Measurements from ENCODE around the gene USP13.
"Not testable (repeated sequence)": the region's sequence is repeated elsewhere in the genome, so short reads cannot be mapped to it uniquely, and the experiment has no call there.

The USP13 gene

DNA sequence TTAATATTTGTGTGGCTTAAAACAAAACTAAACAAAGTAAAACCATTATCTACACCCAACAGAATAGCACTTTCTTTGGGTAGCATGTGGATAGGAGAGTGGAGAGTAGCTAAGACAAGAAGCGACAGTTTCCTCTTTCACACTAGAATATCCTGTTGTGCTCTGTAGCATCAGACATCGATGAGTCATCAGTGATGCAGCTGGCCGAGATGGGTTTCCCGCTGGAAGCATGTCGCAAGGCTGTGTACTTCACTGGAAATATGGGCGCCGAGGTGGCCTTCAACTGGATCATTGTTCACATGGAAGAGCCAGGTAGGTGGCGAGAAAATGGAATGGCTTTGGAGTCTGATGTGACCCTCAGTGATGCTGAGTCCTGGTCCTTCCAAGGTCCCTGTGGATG lies 108.1 kb downstream of the USP13 start:
- no peak for DNase-seq
- Mint-ChIP-seq H3K4me1 (ENCODE audit: low read depth) (no peaks in the 10 kb centered on the region), H3K27me3 (no peaks in the 10 kb centered on the region), H3K27ac (no peak overlapping the region), H3K4me3 (no peak overlapping the region), H3K9me3 (no peaks in the 10 kb centered on the region), H3K36me3 (ENCODE audit: low read depth) (peaks cover 80% of the 10 kb centered on the region)

DNA sequence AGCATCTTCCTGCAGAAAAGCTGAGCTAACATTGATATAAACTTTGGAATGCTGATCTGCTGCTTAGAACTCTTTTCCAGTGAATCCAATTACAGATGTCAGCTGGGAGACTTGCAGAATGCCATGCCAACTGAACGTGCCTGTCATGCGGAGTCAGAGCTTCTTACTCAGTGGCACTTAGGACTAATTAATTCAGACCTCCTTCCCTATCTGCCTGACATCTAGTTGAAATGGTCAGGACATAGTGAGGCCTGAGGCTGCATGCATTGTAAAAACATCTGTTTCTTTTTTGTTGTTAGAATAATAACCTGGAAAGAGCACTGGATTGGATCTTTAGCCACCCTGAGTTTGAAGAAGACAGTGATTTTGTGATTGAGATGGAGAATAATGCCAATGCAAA lies 112.6 kb downstream of the USP13 start:
- H3K4me3 Mint-ChIP-seq, result no peak overlapping the region
- DNase-seq, result no peak
- no peaks in the 10 kb centered on the region for H3K27me3 Mint-ChIP-seq
- H3K36me3 Mint-ChIP-seq (ENCODE audit: low read depth), result peaks cover 79% of the 10 kb centered on the region
- no peak overlapping the region for H3K27ac Mint-ChIP-seq
- no peaks in the 10 kb centered on the region for H3K9me3 Mint-ChIP-seq
- no peaks in the 10 kb centered on the region for H3K4me1 Mint-ChIP-seq (ENCODE audit: low read depth)

DNA sequence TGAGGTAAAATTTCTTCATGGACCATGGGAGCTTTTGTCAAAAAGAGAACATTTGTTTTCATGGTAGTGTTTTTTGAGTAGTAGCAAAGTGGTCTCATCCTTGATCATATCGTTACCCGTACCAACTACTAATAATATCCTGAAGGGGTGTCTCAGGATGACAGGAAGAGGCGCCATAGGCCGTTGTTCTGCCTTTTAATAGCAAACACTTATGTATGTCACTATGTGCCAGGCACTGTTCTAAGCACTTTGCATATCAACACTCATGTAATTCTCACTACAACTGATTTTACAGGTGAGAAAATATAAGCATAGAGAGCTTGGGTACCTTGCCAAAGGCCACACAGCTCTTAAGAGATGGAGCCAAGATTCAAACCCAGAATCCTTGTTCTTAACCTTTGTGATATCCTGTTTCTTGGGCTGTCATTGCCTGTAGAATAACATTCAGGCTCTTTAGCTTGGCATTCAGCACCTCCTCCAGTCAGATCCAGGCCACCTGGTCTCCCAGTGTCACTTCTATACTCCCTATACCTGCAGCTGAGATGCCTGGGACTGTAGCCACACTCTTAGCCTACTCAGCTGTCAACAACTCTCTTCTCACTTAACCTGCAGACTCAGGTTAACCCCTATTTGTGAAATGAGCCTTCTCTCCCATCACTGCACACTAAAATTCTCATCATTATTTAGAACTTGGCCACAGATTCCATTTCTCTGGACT lies 113.7 kb downstream of the USP13 start:
- H3K36me3 Mint-ChIP-seq (ENCODE audit: low read depth), result peaks cover 80% of the 10 kb centered on the region
- H3K4me1 Mint-ChIP-seq (ENCODE audit: low read depth), result no peaks in the 10 kb centered on the region
- no peaks in the 10 kb centered on the region for H3K27me3 Mint-ChIP-seq

DNA sequence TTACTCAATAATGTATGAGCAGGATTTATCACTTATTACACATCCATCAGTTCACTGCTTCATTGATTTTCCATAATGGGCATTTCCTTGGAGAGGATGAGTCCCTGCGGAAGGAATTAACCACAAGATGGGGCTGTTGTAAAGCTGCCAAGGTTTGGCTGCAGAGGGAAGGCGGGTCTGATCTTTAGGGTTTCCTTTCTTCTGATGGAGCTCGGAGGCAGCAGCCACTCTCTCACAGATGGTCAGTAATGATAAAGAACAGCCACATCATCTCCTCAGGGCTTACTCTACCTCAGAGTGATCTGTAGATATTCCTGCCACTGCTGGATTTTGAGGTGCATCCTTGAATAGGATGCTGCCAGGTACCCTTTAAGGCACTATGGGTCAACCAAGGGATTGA lies 115.2 kb downstream of the USP13 start:
- Mint-ChIP-seq H3K27ac (no peak overlapping the region), H3K4me3 (no peak overlapping the region), H3K9me3 (no peaks in the 10 kb centered on the region), H3K36me3 (ENCODE audit: low read depth) (peaks cover 84% of the 10 kb centered on the region), H3K4me1 (ENCODE audit: low read depth) (no peaks in the 10 kb centered on the region), H3K27me3 (no peaks in the 10 kb centered on the region)
- DNase-seq, result no peak

More for the DNA sequence above, 113.7 kb downstream of the USP13 start:
- no peak overlapping the region for H3K27ac Mint-ChIP-seq
- H3K9me3 Mint-ChIP-seq, result no peaks in the 10 kb centered on the region
- H3K4me3 Mint-ChIP-seq, result no peak overlapping the region
- DNase-seq, result no peak

DNA sequence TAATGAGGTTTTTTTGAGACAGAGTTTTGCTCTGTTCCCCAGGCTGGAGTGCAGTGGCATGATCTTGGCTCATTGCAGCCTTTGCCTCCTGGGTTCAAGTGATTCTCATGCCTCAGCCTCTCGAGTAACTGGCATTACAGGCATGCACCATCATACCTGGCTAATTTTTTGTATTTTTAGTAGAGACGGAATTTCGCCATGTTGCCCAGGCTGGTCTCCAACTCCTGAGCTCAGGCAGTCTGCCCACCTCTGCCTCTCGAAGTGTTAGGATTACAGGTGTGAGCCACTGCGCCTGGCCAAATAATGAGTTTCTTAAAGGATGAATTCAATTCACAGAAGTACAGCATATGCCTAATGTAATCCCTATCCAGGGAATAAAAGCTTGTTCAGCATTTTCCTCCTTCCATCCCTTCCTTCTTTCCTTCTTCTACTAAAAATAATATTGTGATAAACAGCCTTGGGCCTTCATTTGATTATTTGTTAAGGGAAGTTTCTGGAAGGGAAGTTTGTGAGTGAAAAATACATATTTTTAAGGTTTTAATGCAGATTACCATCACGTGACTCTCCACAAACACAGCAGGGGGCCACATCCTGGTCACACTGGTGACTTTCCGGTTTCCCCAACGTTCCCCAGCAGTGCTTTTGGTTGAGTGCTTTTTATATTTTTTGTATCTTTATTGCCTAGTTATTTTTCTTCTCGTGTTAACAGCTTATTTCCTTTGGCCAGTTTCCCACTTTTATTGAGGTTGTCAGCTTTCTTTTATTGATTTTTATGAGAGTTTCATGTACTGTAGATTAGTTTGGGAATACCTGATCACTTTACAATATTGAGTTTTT lies 116.8 kb downstream of the USP13 start:
- Mint-ChIP-seq H3K36me3 (ENCODE audit: low read depth) (peaks cover 89% of the 10 kb centered on the region), H3K9me3 (peaks cover 2% of the 10 kb centered on the region), H3K4me3 (no peak overlapping the region), H3K4me1 (ENCODE audit: low read depth) (no peaks in the 10 kb centered on the region), H3K27me3 (no peaks in the 10 kb centered on the region), H3K27ac (no peak overlapping the region)
- DNase-seq, result no peak

DNA sequence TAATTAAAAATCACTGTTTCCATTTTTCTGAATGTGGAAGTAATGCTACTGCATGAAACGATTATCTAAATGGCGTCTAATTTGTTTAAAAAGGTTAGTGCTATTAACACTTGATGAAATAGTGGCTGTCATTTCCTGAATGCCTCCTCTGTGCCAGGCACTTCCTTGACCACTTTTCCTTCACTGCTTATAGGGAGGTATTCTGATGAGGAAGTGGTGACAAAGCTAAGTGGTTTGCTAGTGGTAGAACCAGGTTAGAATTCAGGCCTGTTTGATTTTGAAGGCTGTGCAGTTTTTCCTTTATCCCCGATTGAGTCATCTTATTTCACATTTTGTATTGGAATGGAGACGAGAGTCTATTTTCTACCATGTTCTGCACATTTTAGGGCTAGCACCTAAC lies 119.0 kb downstream of the USP13 start:
- no peaks in the 10 kb centered on the region for H3K27me3 Mint-ChIP-seq
- no peaks in the 10 kb centered on the region for H3K4me1 Mint-ChIP-seq (ENCODE audit: low read depth)
- H3K9me3 Mint-ChIP-seq, result peaks cover 2% of the 10 kb centered on the region
- H3K27ac Mint-ChIP-seq, result no peak overlapping the region
- DNase-seq, result no peak
- H3K36me3 Mint-ChIP-seq (ENCODE audit: low read depth), result peaks cover 83% of the 10 kb centered on the region
- no peak overlapping the region for H3K4me3 Mint-ChIP-seq

DNA sequence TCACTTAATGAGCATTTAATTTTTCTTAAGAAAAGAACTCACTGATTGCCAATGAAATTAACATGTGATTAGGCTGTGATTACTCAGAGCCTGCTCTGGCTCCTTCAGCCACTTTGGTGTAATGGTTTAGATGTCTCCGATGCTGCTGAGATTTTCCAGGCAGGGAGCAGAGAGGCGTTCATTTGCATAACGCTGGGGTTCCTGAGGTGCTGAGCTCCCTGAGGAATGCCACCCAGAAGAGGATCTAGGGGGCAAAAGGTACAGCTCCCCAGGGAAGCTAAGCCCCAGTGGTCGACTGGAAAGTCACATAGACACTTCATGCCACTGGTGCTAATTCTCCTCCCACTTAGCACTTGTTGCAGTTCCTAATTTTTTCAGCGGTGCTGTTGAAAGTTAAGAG lies 119.5 kb downstream of the USP13 start:
- H3K4me1 Mint-ChIP-seq (ENCODE audit: low read depth), result no peaks in the 10 kb centered on the region
- H3K27ac Mint-ChIP-seq, result no peak overlapping the region
- no peak overlapping the region for H3K4me3 Mint-ChIP-seq
- peaks cover 2% of the 10 kb centered on the region for H3K9me3 Mint-ChIP-seq
- H3K27me3 Mint-ChIP-seq, result no peaks in the 10 kb centered on the region
- peaks cover 80% of the 10 kb centered on the region for H3K36me3 Mint-ChIP-seq (ENCODE audit: low read depth)
- no peak for DNase-seq

DNA sequence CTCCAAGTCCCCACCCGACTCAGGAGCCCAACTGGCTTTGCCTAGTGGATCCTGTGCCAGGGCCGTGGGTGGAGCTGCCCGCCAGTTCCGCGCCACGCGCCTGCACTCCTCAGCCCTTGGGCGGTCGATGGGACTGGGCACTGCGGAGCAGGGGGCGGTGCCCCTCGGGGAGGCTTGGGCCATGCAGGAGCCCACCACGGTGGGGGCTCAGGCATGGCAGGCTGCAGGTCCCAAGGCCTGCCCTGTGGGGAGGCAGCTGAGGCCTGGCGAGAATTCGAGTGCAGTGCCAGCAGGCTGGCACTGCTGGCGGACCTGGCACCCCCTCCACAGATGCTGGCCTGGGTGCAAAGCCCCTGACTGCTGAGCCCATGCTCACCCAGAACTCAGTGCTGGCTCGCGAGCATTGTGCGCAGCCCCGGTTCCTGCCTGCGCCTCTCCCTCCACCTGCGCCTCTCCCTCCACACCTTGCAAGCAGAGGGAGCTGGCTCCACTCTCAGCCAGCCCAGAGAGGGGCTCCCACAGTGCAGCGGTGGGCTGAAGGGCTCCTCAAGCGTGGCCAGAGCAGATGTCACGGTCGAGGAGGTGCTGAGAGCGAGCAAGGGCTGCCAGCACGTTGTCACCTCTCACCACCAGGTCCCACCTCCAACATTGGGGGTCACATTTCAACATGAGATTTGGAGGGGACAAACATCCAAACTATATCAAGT lies 122.7 kb downstream of the USP13 start:
- no peak overlapping the region for H3K4me3 Mint-ChIP-seq
- peaks cover 76% of the 10 kb centered on the region for H3K36me3 Mint-ChIP-seq (ENCODE audit: low read depth)
- DNase-seq, result no peak

DNA sequence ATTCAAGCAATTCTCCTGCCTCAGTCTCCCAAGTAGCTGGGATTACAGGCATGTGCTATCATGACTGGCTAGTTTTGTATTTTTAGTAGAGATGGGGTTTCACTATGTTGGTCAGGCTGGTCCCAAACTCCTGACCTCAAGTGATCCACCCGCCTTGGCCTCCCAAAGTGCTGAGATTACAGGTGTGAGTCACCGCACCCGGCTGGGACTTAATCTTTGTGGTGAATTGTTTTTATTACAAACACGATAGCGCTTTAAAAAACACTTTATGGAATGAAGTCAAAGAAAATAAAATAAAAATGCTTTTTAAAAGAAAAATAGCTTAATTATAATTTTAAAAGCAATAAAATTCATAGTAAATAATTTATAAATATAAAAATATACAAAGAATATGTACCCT lies 130.0 kb downstream of the USP13 start:
- peaks cover 62% of the 10 kb centered on the region for H3K36me3 Mint-ChIP-seq (ENCODE audit: low read depth)
- H3K9me3 Mint-ChIP-seq; H3K4me3 Mint-ChIP-seq; H3K27me3 Mint-ChIP-seq; H3K4me1 Mint-ChIP-seq (ENCODE audit: low read depth); DNase-seq; H3K27ac Mint-ChIP-seq: not testable (repeated sequence)

More for the DNA sequence above, 122.7 kb downstream of the USP13 start:
- Mint-ChIP-seq H3K27me3 (no peaks in the 10 kb centered on the region), H3K4me1 (ENCODE audit: low read depth) (no peaks in the 10 kb centered on the region), H3K27ac (no peak overlapping the region), H3K9me3 (peaks cover 6% of the 10 kb centered on the region)

DNA sequence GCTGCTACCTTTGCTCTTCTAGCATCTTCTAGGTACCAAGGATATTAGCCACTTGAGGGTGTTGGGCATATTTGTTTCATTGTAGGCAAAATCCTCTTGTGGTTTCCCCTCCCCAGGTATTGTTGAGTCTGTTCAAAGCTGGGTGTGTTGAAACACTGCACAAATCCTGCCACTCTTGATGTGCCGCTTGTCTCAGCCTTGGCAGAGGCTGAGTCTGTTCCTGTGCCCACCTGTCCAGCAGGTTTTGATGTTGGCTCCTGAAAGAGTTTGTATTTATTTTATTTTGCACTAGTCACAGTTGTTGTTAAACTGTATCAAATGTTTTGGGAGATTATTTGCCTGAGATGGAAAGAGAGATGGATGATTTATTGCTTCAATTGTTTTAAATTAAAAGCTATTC lies 136.2 kb downstream of the USP13 start:
- no peaks in the 10 kb centered on the region for H3K4me1 Mint-ChIP-seq (ENCODE audit: low read depth)
- H3K9me3 Mint-ChIP-seq, result no peaks in the 10 kb centered on the region
- H3K27ac Mint-ChIP-seq, result no peak overlapping the region
- H3K36me3 Mint-ChIP-seq (ENCODE audit: low read depth), result peaks cover 26% of the 10 kb centered on the region
- no peak overlapping the region for H3K4me3 Mint-ChIP-seq
- no peaks in the 10 kb centered on the region for H3K27me3 Mint-ChIP-seq
- DNase-seq, result no peak

DNA sequence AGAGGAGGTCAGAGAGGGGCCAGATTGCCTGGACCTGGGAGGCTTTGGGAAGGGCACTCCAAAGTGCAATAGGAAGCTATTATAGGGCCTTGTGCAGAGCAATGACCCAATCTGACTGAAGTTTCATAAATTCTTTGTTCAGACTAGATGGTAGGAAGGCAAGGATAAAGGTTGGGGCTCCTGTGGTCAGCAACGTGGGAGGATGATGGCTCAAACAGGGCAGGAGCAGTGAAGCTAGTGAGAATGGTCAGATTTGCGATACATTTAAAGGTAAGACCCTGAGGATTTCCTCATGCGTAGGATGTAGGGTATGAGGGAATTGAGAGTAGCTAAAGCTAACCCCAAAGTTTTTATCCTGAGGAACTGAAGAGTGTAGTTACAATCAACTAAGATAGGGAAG lies 139.0 kb downstream of the USP13 start:
- Mint-ChIP-seq H3K9me3 (no peaks in the 10 kb centered on the region), H3K27ac (no peak overlapping the region), H3K27me3 (no peaks in the 10 kb centered on the region), H3K4me3 (no peak overlapping the region), H3K36me3 (ENCODE audit: low read depth) (peaks cover 9% of the 10 kb centered on the region), H3K4me1 (ENCODE audit: low read depth) (no peaks in the 10 kb centered on the region)
- DNase-seq, result no peak

DNA sequence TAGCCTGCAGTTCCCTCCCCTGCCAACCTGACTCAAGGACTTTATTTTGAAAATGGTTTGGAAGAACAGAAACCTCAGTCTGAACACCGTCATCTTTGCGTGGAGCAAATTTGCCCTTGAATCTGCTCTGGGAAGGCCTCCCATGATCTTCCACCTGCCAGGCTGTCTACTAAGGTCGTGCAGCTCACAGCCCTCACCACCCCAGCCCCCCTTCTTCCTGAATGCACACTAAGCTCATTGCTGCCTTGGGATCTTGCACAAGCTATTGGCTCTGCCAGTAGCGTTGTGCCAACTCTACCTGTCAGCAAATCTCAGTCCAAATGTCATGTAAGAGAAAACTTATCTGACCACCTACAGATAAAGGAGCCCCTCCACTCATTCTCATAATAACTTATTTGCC lies 141.5 kb downstream of the USP13 start:
- no peak overlapping the region for H3K27ac Mint-ChIP-seq
- H3K27me3 Mint-ChIP-seq, result no peaks in the 10 kb centered on the region
- no peaks in the 10 kb centered on the region for H3K4me1 Mint-ChIP-seq (ENCODE audit: low read depth)
- DNase-seq, result no peak
- no peaks in the 10 kb centered on the region for H3K9me3 Mint-ChIP-seq
- H3K4me3 Mint-ChIP-seq, result no peak overlapping the region
- H3K36me3 Mint-ChIP-seq (ENCODE audit: low read depth), result no peaks in the 10 kb centered on the region

DNA sequence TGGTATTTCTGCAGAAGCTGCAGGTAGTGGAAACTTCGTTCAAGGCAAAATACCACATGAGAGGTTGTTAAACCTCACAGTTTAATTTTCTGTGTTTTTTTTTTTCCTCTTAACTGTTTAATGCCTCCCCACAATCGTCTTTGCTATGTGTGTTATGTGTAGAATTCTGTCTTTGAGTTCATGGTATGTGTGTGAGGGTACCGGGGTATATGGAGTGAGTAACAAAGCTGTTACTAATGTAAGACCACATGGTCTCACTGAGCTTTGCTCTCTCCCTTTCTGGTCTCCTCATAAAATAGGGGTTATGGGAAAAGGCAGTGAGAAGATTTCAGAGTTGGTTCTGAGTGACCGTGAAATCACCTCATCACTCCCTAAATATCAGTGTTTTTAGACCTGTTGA lies 143.6 kb downstream of the USP13 start:
- H3K27me3 Mint-ChIP-seq, result no peaks in the 10 kb centered on the region
- H3K36me3 Mint-ChIP-seq (ENCODE audit: low read depth), result no peaks in the 10 kb centered on the region
- H3K4me3 Mint-ChIP-seq, result no peak overlapping the region
- DNase-seq, result no peak
- H3K4me1 Mint-ChIP-seq (ENCODE audit: low read depth), result no peaks in the 10 kb centered on the region
- H3K9me3 Mint-ChIP-seq, result no peaks in the 10 kb centered on the region
- no peak overlapping the region for H3K27ac Mint-ChIP-seq

DNA sequence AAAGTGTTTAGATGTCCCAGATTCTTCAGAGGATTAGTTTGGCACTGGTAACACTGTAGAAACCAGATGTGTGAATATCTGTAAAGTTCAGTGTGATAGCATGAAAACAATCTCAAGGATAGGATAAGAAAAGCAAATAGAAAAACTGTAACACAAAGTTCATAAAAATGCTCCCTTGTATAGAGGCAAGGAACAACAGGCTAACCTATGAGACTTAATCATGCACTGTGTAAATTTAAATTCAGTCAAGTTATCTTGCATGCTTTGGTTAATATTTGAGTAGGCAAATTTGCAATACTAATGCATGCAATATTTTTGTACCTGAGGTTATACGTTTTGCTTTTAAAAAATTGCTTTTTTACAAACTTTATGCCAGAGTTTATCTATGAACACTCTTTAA lies 144.4 kb downstream of the USP13 start:
- no peaks in the 10 kb centered on the region for H3K27me3 Mint-ChIP-seq
- no peak overlapping the region for H3K4me3 Mint-ChIP-seq
- no peaks in the 10 kb centered on the region for H3K36me3 Mint-ChIP-seq (ENCODE audit: low read depth)
- H3K27ac Mint-ChIP-seq, result no peak overlapping the region
- no peaks in the 10 kb centered on the region for H3K9me3 Mint-ChIP-seq
- no peaks in the 10 kb centered on the region for H3K4me1 Mint-ChIP-seq (ENCODE audit: low read depth)
- DNase-seq, result no peak

DNA sequence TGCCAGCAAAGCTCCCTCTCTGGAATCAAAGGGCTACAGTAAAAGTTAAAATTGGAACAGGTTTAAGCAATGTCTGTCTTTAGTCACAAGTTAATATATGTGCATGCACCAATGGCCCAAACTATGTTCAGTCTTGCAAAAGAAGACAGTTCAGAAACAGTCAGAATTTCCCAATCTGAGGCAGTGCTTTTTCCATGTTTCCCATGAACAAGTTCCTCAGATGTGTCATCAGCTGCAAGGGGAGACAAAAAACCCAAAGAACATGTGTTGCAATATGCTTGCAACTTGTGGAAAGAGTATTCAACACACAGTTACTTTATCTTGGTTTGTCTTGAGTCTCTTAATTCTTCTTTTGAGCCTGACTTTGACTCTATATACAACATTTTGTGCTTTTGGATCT lies 148.4 kb downstream of the USP13 start:
- H3K36me3 Mint-ChIP-seq (ENCODE audit: low read depth), result no peaks in the 10 kb centered on the region
- H3K27me3 Mint-ChIP-seq, result peaks cover 13% of the 10 kb centered on the region
- H3K4me3 Mint-ChIP-seq, result no peak overlapping the region
- no peak overlapping the region for H3K27ac Mint-ChIP-seq
- peaks cover 3% of the 10 kb centered on the region for H3K4me1 Mint-ChIP-seq (ENCODE audit: low read depth)
- no peaks in the 10 kb centered on the region for H3K9me3 Mint-ChIP-seq
- no peak for DNase-seq

All from activated T-cell treated with anti-CD3 and anti-CD28 coated beads, Interleukin-2, amount 50 U/mL, for 24 hours (primary cell).